HCT116 (cell line): ENCODE results near the gene TMEM63A. TPM values are rescaled to one million over a fixed set of nuclear protein-coding genes. Genes with fewer than 3 reads are reported as not detected.

Experiments used
- ATAC-seq: fragments of 200-7000 bp; cut with Tn5 transposase; 2 replicates; pipeline ENCODE4 v1.9.1; 2020; ENCODE audit warnings: mild to moderate bottlenecking, moderate library complexity
- BruUV-seq: library from RNA; stranded (reverse); fragments of 400-500 nt; replicated peaks from 2 replicates; lab custom pipeline; 2021; lab: Mats Ljungman, UMichigan
- CTCF ChIA-PET: fragments of 300-600 bp; sonication (Branson Sonifier 250); formaldehyde crosslinking; loops from one replicate; lab custom pipeline; 2021; ENCODE audit warnings: antibody characterized with exemption; lab: Charles Lee
- POLR2A ChIA-PET: fragments of 300-600, 350-600 bp; sonication (Branson Sonifier 250); formaldehyde crosslinking; loops from one replicate; lab custom pipeline; 2021; ENCODE audit warnings: antibody characterized with exemption; lab: Charles Lee
- RAD21 ChIA-PET, 2 experiments: fragments of 300-600 bp; sonication (Branson Sonifier 250); formaldehyde crosslinking; loops; one replicate each; lab custom pipeline; 2023; ENCODE audit warnings: low total read pairs in 2 of 2; ENCODE audit not compliant: uncharacterized antibody in 2 of 2, unreplicated experiment in 2 of 2, low non-redundant PET in 1 of 2; lab: Charles Lee
- DNase-seq: peaks from one replicate; pipeline ENCODE4 v3.0.0-alpha.2; 2010; ENCODE audit warnings: low read depth, low spot score
- H2AFZ ChIP-seq: fragments of 200-600 bp; shearing (Covaris generic), sonication (generic); 2 replicates; pipeline ENCODE4 v1.6.1; 2017; ENCODE audit warnings: low read depth, mixed run types, mixed read lengths, antibody characterized with exemption, low read length; ENCODE audit not compliant: poor library complexity, severe bottlenecking
- H3K27ac ChIP-seq: 2 replicates; pipeline ENCODE4 v1.5.1; 2012; ENCODE audit warnings: low read depth, low read length
- H3K27me3 ChIP-seq: fragments of 200-600 bp; sonication (generic); 2 replicates; pipeline ENCODE4 v1.6.1; 2016; ENCODE audit warnings: mixed run types, low read length, mixed read lengths; ENCODE audit not compliant: insufficient read depth
- H3K36me3 ChIP-seq, 2 experiments: fragments of 200-500 bp in 1 of 2; fragments of 200-600 bp in 1 of 2; sonication (Bioruptor generic) in 1 of 2; sonication (generic) in 1 of 2; 2 replicates each; pipeline versions ENCODE4 v1.5.1 to v1.6.1; 2014 to 2016; ENCODE audit warnings: low read length in 2 of 2, inconsistent platforms in 1 of 2, mixed read lengths in 1 of 2, mixed run types in 1 of 2; ENCODE audit not compliant: insufficient read depth in 2 of 2, control insufficient read depth in 1 of 2
- H3K4me1 ChIP-seq, 2 experiments: fragments of 200-600 bp in 1 of 2; sonication (generic) in 1 of 2; 2 replicates each; pipeline versions ENCODE4 v1.5.1 to v1.6.1; 2012 to 2017; ENCODE audit warnings: low read length in 2 of 2, inconsistent platforms in 1 of 2, mild to moderate bottlenecking in 1 of 2, mixed read lengths in 1 of 2, mixed run types in 1 of 2, moderate library complexity in 1 of 2; ENCODE audit not compliant: insufficient read depth in 2 of 2, control insufficient read depth in 1 of 2
- H3K4me2 ChIP-seq: fragments of 200-600 bp; sonication (generic); 2 replicates; pipeline ENCODE4 v1.6.1; 2017; ENCODE audit warnings: mixed run types, low read length, mixed read lengths
- H3K4me3 ChIP-seq, 2 experiments: fragments of 200-600 bp in 1 of 2; sonication (generic) in 1 of 2; replicated peaks in 1 of 2; 2 replicates each; pipeline ENCODE4 v1.5.1; 2011 to 2016; ENCODE audit warnings: low read length in 2 of 2, control low read depth in 1 of 2, low read depth in 1 of 2, mild to moderate bottlenecking in 1 of 2, mixed read lengths in 1 of 2, mixed run types in 1 of 2
- H3K79me2 ChIP-seq: fragments of 200-600 bp; sonication (generic); 2 replicates; pipeline ENCODE4 v1.6.1; 2017; ENCODE audit warnings: mild to moderate bottlenecking, mixed run types, low read length, moderate library complexity, mixed read lengths; ENCODE audit not compliant: insufficient read depth
- H3K9ac ChIP-seq: fragments of 200-600 bp; sonication (generic); 2 replicates; pipeline ENCODE4 v1.6.1; 2016; ENCODE audit warnings: low read length, mixed read lengths
- H3K9me2 ChIP-seq: fragments of 200-600 bp; sonication (generic), shearing (Covaris generic); 2 replicates; pipeline ENCODE4 v1.6.1; 2017; ENCODE audit warnings: mixed run types, mild to moderate bottlenecking, moderate library complexity; ENCODE audit not compliant: insufficient read depth
- H3K9me3 ChIP-seq, 2 experiments: fragments of 200-500 bp in 1 of 2; fragments of 200-600 bp in 1 of 2; sonication (Bioruptor generic) in 1 of 2; sonication (generic) in 1 of 2; 2 replicates each; pipeline ENCODE4 v1.6.1; 2014 to 2017; ENCODE audit warnings: low read length in 2 of 2, mixed read lengths in 2 of 2, inconsistent platforms in 1 of 2, low read depth in 1 of 2, mild to moderate bottlenecking in 1 of 2, mixed run types in 1 of 2, moderate library complexity in 1 of 2; ENCODE audit not compliant: control insufficient read depth in 1 of 2, insufficient read depth in 1 of 2
- H4K20me1 ChIP-seq: fragments of 200-600 bp; sonication (generic), shearing (Covaris generic); 2 replicates; pipeline ENCODE4 v1.6.1; 2017; ENCODE audit warnings: mixed run types, mild to moderate bottlenecking, moderate library complexity; ENCODE audit not compliant: insufficient read depth
- CTCF ChIP-seq, 3 experiments: fragments of 200-600 bp in 1 of 3; sonication (generic) in 1 of 3; IDR thresholded peaks in 2 of 3; conservative IDR thresholded peaks in 1 of 3; 2 replicates each; pipeline ENCODE4 v1.5.1; 2012 to 2017; ENCODE audit warnings: low read depth in 2 of 3, low read length in 2 of 3, antibody characterized with exemption in 1 of 3, borderline replicate concordance in 1 of 3, control low read depth in 1 of 3, mild to moderate bottlenecking in 1 of 3, mixed read lengths in 1 of 3, mixed run types in 1 of 3, moderate library complexity in 1 of 3; ENCODE audit not compliant: insufficient read depth in 1 of 3
- EGR1 ChIP-seq: IDR thresholded peaks from 2 replicates; pipeline ENCODE4 v1.6.1; 2012; ENCODE audit warnings: low read depth
- ELF1 ChIP-seq: IDR thresholded peaks from 2 replicates; pipeline ENCODE4 v1.6.1; 2012; ENCODE audit warnings: low read depth, borderline replicate concordance
- EZH2 ChIP-seq: fragments of 200-600 bp; sonication (generic); IDR thresholded peaks from 2 replicates; pipeline ENCODE4 v1.6.1; 2017; ENCODE audit warnings: antibody characterized with exemption, mixed run types
- EZH2phosphoT487 ChIP-seq: fragments of 200-600 bp; IDR thresholded peaks from 2 replicates; pipeline ENCODE4 v1.6.1; 2018; ENCODE audit warnings: antibody characterized with exemption, borderline replicate concordance
- JUND ChIP-seq: IDR thresholded peaks from 2 replicates; pipeline ENCODE4 v1.6.1; 2012
- POLR2A ChIP-seq: IDR thresholded peaks from 2 replicates; pipeline ENCODE4 v1.7.0; 2011; ENCODE audit warnings: borderline replicate concordance; ENCODE audit not compliant: insufficient read depth, insufficient read length; ENCODE audit errors: extremely low read depth
- POLR2AphosphoS5 ChIP-seq: IDR thresholded peaks from 2 replicates; pipeline ENCODE4 v1.6.1; 2011; ENCODE audit warnings: mild to moderate bottlenecking, low read depth, low read length, moderate library complexity
- RAD21 ChIP-seq: IDR thresholded peaks from 2 replicates; pipeline ENCODE4 v1.6.1; 2012; ENCODE audit warnings: low read depth, mild to moderate bottlenecking
- REST ChIP-seq: IDR thresholded peaks from 2 replicates; pipeline ENCODE4 v1.6.1; 2012; ENCODE audit warnings: low read depth
- SP1 ChIP-seq: IDR thresholded peaks from 2 replicates; pipeline ENCODE4 v1.6.1; 2012; ENCODE audit warnings: low read depth
- TCF7L2 ChIP-seq: IDR thresholded peaks from 2 replicates; pipeline ENCODE4 v1.7.0; 2011; ENCODE audit warnings: borderline replicate concordance, inconsistent platforms; ENCODE audit not compliant: insufficient read depth, insufficient read length; ENCODE audit errors: extremely low read depth
- YY1 ChIP-seq: IDR thresholded peaks from 2 replicates; pipeline ENCODE4 v1.6.1; 2011; ENCODE audit warnings: low read length, low read depth, moderate library complexity, mild to moderate bottlenecking; ENCODE audit not compliant: insufficient replicate concordance; ENCODE audit errors: extremely low read depth
- ZFX ChIP-seq: fragments of 450-650 bp; IDR thresholded peaks from 2 replicates; pipeline ENCODE4 v1.6.1; 2017
- intact Hi-C: fragments of 100-400 bp; cut with micrococcal nuclease; formaldehyde crosslinking; loops from 2 replicates; pipeline ENCODE4 v1.10.0; 2022
- total RNA-seq: library from RNA; stranded (reverse); gene quantifications from one replicate; pipeline ENCODE4 v1.2.1, GENCODE V29; 2021; ENCODE audit not compliant: unreplicated experiment

Gene TMEM63A
- total RNA-seq, 1 experiment from 2014 or later = 24.4 TPM

GRCh38 chr1:225896937-225897549 lies 14.9 kb upstream of the TMEM63A start:
- Histone ChIP-seq H3K4me2 (peak overlapping the region; percentile 63), H3K9me3 (no peaks in the 10 kb centered on the region), H3K27me3 (no peaks in the 10 kb centered on the region), H3K79me2 (no peaks in the 10 kb centered on the region), H3K36me3 (no peaks in the 10 kb centered on the region), H3K4me3 (no peak overlapping the region), H3K4me1 (peaks cover 8 to 12% of the 10 kb centered on the region in 2 experiments; a peak in 3 of 4 replicates), H4K20me1 (no peaks in the 10 kb centered on the region), H3K9ac (peak overlapping the region; percentile 36; the same call in 1 of the 2 replicates), H2AFZ (peak overlapping the region; percentile 94), H3K9me2 (no peaks in the 10 kb centered on the region), H3K27ac (no peak overlapping the region)
- CTCF ChIA-PET = interaction anchor here (1.3 kb wide), 1 partner anchor 15 kb away, joined by 6 read pairs; no protein-coding TSS in a partner anchor
- peak; percentile 92 for ATAC-seq
- BruUV-seq = no TSS peak
- RAD21 ChIA-PET = no interaction called here
- peak; percentile 10 for DNase-seq
- intact Hi-C loops = no loop called here
- POLR2A ChIA-PET = no interaction called here
- TF ChIP-seq RAD21 = no peak
- TF ChIP-seq POLR2AphosphoS5 = peak; percentile 24; the same call in 1 of the 2 replicates

- ChIA-PET RAD21 (no interaction called here), POLR2A (no interaction called here), CTCF (interaction anchor here (1.3 kb wide), 1 partner anchor 15 kb away, joined by 6 read pairs; no protein-coding TSS in a partner anchor)
- no peaks in the 10 kb centered on the region for H3K9me3 ChIP-seq
- no peaks in the 10 kb centered on the region for H3K9me2 ChIP-seq
- peak overlapping the region; percentile 63 for H3K4me2 ChIP-seq
- ATAC-seq = no peak
- no TSS peak for BruUV-seq
- intact Hi-C loops = no loop called here
- H3K9ac ChIP-seq = no peak overlapping the region
- H2AFZ ChIP-seq = no peak overlapping the region
- H3K4me3 ChIP-seq = no peak overlapping the region
- H3K4me1 ChIP-seq = peaks cover 8 to 16% of the 10 kb centered on the region in 2 experiments; a peak in 3 of 4 replicates
- no peaks in the 10 kb centered on the region for H4K20me1 ChIP-seq
- H3K36me3 ChIP-seq = no peaks in the 10 kb centered on the region
- no peaks in the 10 kb centered on the region for H3K79me2 ChIP-seq
- no peak for DNase-seq
- H3K27ac ChIP-seq = no peak overlapping the region
- H3K27me3 ChIP-seq = no peaks in the 10 kb centered on the region
- TF ChIP-seq ELF1 (no peak), POLR2AphosphoS5 (no peak), POLR2A (no peak), YY1 (no peak), EZH2phosphoT487 (no peak), CTCF (IDR thresholded peaks at IDR 0.05 in 2 of 3, conservative IDR thresholded peaks at IDR 0.05 in 1 of 3; ENCODE audit: borderline replicate concordance in 1 of 3, insufficient read depth in 1 of 3, low read depth in 2 of 3, low read length in 2 of 3) (no peak), TCF7L2 (no peak), JUND (no peak), EZH2 (no peak), ZFX (no peak), EGR1 (no peak), SP1 (no peak), REST (no peak), RAD21 (no peak)
These were observed 14.3 kb upstream of the TMEM63A start for GRCh38 chr1:225896494-225896893.
